ENCODE measurements around the gene SYT12.

SYT12 gene

DNA sequence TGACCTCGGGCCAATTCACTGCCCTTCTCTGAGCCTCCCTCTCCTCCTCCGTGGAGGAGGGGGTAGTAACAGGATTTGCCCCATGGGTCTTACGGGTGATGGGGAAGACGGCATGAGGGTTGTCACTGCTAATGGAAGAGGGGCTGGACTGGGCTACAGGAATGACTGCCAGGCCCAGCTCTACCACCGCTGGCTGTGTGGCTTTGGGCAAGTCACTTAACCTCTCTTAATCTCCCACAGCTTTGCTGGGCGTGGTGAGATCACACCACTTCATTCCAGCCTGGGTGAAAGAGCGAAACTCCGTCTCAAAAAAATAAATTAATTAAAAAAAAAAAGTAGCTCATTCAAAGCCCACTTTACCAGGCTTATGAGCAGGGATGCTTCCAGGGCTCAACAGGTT, 2.8 kb downstream of the SYT12 start:
- FAIRE-seq (no peak), DNase-seq (ENCODE audit: insufficient read length, low spot score) (no peak)
- no peak for TF ChIP-seq POU2F2 (IDR thresholded peaks at IDR 0.05; ENCODE audit: low read depth, low read length)
- no peak for TF ChIP-seq PAX5 (IDR thresholded peaks at IDR 0.05; ENCODE audit: insufficient read depth, low read length, severe bottlenecking)
- TF ChIP-seq POLR2A (IDR thresholded peaks at IDR 0.05; ENCODE audit: low read depth, low read length), result no peak
- TF ChIP-seq SPI1 (IDR thresholded peaks at IDR 0.05; ENCODE audit: low read depth, low read length), result no peak
- no peak for TF ChIP-seq TAF1 (IDR thresholded peaks at IDR 0.05; ENCODE audit: low read depth, low read length)

DNA sequence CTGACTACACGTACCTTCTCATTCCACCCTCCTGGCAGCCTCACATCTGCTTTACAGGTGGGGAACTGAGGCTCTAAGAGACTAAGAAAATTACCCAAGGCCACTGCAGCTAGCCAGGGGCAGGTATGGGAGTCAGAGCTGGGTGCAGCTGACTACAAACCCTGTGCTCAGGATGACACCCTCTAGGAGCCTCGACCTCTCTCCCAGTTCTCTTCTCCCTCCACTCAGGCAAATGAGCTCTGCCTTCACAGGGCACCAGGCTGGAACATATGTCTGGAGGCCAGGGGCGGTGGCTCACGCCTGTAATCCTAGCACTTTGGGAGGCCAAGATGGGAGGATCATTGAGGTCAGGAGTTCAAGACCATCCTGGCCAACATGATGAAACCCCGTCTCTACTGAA, 4.0 kb downstream of the SYT12 start:
- TF ChIP-seq POLR2AphosphoS5 (IDR thresholded peaks at IDR 0.05; ENCODE audit: low read depth, low read length) (no peak), POU2F2 (IDR thresholded peaks at IDR 0.05; ENCODE audit: low read depth, low read length) (no peak), PAX5 (IDR thresholded peaks at IDR 0.05; ENCODE audit: insufficient read depth, low read length, severe bottlenecking) (no peak), POLR2A (IDR thresholded peaks at IDR 0.05; ENCODE audit: low read depth, low read length) (no peak), TAF1 (IDR thresholded peaks at IDR 0.05; ENCODE audit: low read depth, low read length) (no peak), SPI1 (IDR thresholded peaks at IDR 0.05; ENCODE audit: low read depth, low read length) (no peak)
- FAIRE-seq (no peak), DNase-seq (ENCODE audit: insufficient read length, low spot score) (no peak)

DNA sequence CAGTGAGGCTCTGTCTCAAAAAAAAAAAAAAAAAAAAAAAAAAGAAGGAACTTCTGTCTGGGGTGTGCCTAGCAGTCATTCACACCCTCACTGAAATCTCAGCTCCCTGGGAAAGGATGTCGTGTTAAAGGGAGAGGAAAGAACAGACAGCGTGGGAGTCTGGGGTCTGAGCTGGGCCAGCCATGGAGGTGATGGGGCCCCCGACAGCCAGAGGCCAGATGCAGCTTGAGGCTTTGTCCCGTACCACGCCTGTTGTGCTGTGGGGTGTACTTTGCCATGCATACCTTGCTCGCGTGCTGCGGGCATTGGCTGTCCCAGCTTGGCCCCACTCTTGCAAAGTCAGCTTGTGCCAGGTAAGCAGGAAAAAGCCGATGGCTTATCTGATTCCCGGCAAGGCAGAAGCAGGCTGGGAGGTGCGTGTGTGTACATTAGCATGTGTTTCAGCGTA, 4.6 kb downstream of the SYT12 start:
- DNase-seq (ENCODE audit: insufficient read length, low spot score) (no peak), FAIRE-seq (no peak)

DNA sequence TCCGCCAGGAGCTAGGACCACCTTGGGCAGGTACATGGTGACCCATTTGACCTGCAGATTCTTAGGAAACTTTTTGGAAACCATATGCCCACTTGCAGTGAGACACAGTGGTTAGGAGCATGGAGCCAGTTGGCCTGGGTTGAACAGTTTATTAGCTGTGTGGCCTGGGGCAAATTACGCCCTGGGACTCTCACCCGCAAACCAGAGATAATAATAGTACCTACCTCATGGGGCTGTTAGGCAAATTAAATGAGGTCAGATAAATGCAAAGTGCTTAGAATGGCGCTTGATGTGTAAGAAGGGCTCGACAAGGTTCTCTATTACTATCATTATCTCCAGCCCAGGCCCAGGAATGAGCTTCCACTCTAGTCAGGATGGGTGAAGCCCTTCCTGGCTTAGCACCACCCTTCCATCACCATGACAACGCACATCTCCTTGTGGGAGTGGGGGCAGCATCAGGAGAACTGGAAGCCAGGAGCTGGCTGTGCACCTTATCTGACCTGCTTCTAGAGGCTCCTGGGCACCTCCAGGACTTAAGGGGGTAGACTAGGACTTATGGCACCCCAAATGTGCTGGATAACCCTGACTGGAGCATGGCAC, 5.1 kb downstream of the SYT12 start:
- TF ChIP-seq POLR2AphosphoS5 (IDR thresholded peaks at IDR 0.05; ENCODE audit: low read depth, low read length) (no peak), TAF1 (IDR thresholded peaks at IDR 0.05; ENCODE audit: low read depth, low read length) (no peak), POU2F2 (IDR thresholded peaks at IDR 0.05; ENCODE audit: low read depth, low read length) (no peak), SPI1 (IDR thresholded peaks at IDR 0.05; ENCODE audit: low read depth, low read length) (no peak), PAX5 (IDR thresholded peaks at IDR 0.05; ENCODE audit: insufficient read depth, low read length, severe bottlenecking) (no peak), POLR2A (IDR thresholded peaks at IDR 0.05; ENCODE audit: low read depth, low read length) (no peak)
- FAIRE-seq, result peak; percentile 94
- DNase-seq (ENCODE audit: insufficient read length, low spot score), result no peak

More for the DNA sequence above, 4.6 kb downstream of the SYT12 start:
- TF ChIP-seq POLR2AphosphoS5 (IDR thresholded peaks at IDR 0.05; ENCODE audit: low read depth, low read length), result no peak
- TF ChIP-seq TAF1 (IDR thresholded peaks at IDR 0.05; ENCODE audit: low read depth, low read length), result no peak
- no peak for TF ChIP-seq PAX5 (IDR thresholded peaks at IDR 0.05; ENCODE audit: insufficient read depth, low read length, severe bottlenecking)
- TF ChIP-seq POLR2A (IDR thresholded peaks at IDR 0.05; ENCODE audit: low read depth, low read length), result no peak
- no peak for TF ChIP-seq SPI1 (IDR thresholded peaks at IDR 0.05; ENCODE audit: low read depth, low read length)
- TF ChIP-seq POU2F2 (IDR thresholded peaks at IDR 0.05; ENCODE audit: low read depth, low read length), result no peak

DNA sequence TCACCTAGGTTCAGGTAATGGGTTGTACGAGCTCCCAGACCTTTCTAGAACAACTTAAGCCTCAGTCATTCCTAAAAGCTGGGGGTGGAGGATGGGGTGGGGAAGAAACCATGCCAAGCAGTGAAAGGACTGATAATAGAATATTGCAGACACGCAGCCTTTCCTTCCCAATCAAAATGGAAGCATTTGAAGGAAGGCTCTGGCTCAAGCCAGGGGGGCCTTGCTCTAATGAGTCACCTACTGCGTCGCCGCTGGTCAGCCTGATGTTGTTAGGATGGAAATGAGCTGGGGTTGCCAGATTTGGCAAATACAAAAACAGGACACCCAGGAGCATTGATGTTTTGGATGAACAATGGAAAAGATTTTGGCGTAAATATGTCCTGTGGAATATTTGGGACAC, 6.2 kb downstream of the SYT12 start:
- FAIRE-seq, result no peak
- TF ChIP-seq POU2F2 (IDR thresholded peaks at IDR 0.05; ENCODE audit: low read depth, low read length) (no peak), PAX5 (IDR thresholded peaks at IDR 0.05; ENCODE audit: insufficient read depth, low read length, severe bottlenecking) (no peak), POLR2A (IDR thresholded peaks at IDR 0.05; ENCODE audit: low read depth, low read length) (no peak), SPI1 (IDR thresholded peaks at IDR 0.05; ENCODE audit: low read depth, low read length) (no peak), POLR2AphosphoS5 (IDR thresholded peaks at IDR 0.05; ENCODE audit: low read depth, low read length) (no peak)
- no peak for DNase-seq (ENCODE audit: insufficient read length, low spot score)

DNA sequence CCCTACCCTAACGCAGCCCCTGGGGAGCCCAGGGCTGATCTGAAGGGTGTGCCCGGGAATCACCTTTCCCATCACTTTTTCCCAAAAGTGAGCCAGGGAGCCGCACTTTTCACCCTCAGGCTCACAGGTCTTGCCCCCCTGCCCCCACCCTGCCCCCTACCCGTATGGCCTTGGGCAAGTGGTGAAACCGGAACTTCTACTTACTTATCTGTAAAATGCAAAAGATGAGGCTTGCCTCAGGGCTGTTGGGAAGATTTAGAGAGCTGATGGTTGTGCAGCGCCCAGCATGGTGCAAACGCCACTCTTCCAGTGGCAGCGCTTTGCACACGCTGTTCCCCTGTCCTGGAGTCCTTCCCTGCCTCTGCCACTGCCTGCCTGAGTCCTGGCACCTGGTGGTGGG, 8.0 kb downstream of the SYT12 start:
- FAIRE-seq (peak; percentile 80), DNase-seq (ENCODE audit: insufficient read length, low spot score) (no peak)

DNA sequence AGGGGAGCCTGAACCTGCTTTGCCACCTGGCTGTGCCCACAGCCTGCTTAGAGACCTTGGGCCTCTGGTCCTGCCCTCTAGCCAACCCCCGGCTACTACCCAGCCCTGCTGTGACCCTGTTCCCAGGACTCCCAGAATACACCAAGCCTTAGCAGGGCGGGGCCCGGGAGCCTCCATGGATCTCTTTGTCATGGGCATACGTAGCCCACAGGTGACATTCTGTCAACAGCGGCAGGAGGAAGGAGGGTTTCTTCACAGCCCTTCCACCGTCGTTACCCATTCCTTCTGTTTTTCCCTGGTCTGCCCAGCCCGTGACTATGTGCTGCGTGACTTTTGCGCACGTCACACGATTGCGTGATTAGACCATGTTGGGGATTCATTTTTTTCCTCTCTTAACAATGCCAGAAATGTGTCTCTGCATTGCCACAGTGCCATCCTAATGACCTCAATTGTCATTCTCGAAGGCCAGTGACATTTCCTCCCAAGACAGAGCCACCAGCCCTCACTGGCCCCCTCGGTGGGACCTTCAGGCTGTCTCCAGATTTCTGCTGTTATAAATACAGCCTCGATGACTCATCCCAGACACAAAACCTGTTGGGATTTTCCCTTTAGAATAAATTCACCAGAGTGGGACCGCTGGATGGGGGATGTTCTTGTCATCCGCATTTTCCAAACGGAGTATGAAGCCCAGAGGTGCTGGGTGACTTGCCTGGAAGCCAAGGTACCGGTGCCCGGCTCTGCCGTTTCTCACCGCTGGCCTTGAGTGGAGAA, 9.0 kb downstream of the SYT12 start:
- no peak for FAIRE-seq
- no peak for TF ChIP-seq POU2F2 (IDR thresholded peaks at IDR 0.05; ENCODE audit: low read depth, low read length)
- TF ChIP-seq TAF1 (IDR thresholded peaks at IDR 0.05; ENCODE audit: low read depth, low read length), result no peak
- TF ChIP-seq POLR2A (IDR thresholded peaks at IDR 0.05; ENCODE audit: low read depth, low read length), result no peak
- no peak for TF ChIP-seq POLR2AphosphoS5 (IDR thresholded peaks at IDR 0.05; ENCODE audit: low read depth, low read length)
- no peak for TF ChIP-seq SPI1 (IDR thresholded peaks at IDR 0.05; ENCODE audit: low read depth, low read length)
- TF ChIP-seq PAX5 (IDR thresholded peaks at IDR 0.05; ENCODE audit: insufficient read depth, low read length, severe bottlenecking), result no peak
- no peak for DNase-seq (ENCODE audit: insufficient read length, low spot score)

More for the DNA sequence above, 8.0 kb downstream of the SYT12 start:
- TF ChIP-seq SPI1 (IDR thresholded peaks at IDR 0.05; ENCODE audit: low read depth, low read length) (no peak), POU2F2 (IDR thresholded peaks at IDR 0.05; ENCODE audit: low read depth, low read length) (no peak), TAF1 (IDR thresholded peaks at IDR 0.05; ENCODE audit: low read depth, low read length) (no peak), POLR2AphosphoS5 (IDR thresholded peaks at IDR 0.05; ENCODE audit: low read depth, low read length) (no peak), POLR2A (IDR thresholded peaks at IDR 0.05; ENCODE audit: low read depth, low read length) (no peak), PAX5 (IDR thresholded peaks at IDR 0.05; ENCODE audit: insufficient read depth, low read length, severe bottlenecking) (no peak)

DNA sequence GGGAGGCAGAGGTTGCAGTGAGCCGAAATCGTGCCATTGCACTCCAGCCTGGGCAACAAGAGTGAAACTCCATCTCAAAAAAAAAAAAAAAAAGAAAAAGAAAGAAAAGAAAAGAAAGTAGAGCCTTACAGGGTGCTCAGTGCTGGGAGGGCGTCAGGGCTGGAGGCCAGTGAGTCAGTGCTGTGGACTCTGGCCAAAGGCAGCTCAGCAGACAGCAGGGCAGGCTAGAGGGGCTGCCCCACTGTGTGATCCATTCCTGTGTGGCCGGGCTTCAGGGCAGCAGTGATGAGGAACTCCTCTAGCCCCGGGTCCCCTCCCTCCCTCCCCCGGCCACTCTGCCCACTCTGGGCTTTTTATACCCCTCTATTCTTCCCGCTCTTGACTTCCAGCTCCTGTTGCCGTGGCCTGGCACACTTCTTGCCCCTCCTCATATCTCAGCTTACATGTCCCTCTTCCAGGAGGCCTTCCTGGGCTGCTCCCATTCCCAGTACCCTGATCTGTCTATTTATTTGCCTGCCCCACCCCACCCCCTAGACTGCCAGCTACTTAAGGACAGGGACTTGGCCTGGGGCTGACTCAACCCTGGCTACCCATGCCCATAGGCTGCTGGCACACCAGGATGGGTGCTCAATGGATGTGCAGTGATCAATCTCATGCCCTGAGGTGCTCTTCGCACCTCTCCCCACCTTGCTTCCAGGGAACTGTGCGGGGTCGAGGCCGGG, 10.1 kb downstream of the SYT12 start:
- FAIRE-seq (no peak), DNase-seq (ENCODE audit: insufficient read length, low spot score) (no peak)
- TF ChIP-seq POLR2AphosphoS5 (IDR thresholded peaks at IDR 0.05; ENCODE audit: low read depth, low read length) (no peak), POLR2A (IDR thresholded peaks at IDR 0.05; ENCODE audit: low read depth, low read length) (no peak), POU2F2 (IDR thresholded peaks at IDR 0.05; ENCODE audit: low read depth, low read length) (no peak), PAX5 (IDR thresholded peaks at IDR 0.05; ENCODE audit: insufficient read depth, low read length, severe bottlenecking) (no peak), TAF1 (IDR thresholded peaks at IDR 0.05; ENCODE audit: low read depth, low read length) (no peak), SPI1 (IDR thresholded peaks at IDR 0.05; ENCODE audit: low read depth, low read length) (no peak)

DNA sequence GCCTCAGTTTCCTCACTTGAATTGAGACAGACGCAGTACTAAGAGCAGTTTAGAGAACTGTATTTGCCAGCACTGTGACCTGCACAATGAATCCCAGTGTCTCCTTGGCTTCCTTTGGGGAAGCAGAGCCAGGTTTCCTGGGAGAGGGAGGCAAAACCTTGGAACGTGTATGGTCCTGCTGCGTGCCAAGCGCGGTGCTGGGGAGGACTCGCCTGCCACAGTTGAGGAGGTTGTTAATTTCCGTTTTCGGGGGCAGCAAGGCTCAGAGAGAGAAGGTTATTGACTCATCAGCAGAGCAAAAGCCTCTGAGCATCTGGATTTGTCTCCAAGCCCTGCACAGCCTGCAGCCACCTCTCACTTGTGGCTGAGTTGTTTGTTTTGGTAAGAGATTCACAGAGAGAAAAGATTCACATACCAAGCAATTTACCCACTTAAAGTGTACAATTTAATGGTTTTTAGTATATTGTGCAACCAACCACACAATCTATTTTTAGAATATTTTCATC, 10.8 kb downstream of the SYT12 start:
- no peak for FAIRE-seq
- no peak for DNase-seq (ENCODE audit: insufficient read length, low spot score)

More for the DNA sequence above, 10.8 kb downstream of the SYT12 start:
- TF ChIP-seq TAF1 (IDR thresholded peaks at IDR 0.05; ENCODE audit: low read depth, low read length), result no peak
- TF ChIP-seq POU2F2 (IDR thresholded peaks at IDR 0.05; ENCODE audit: low read depth, low read length), result no peak
- no peak for TF ChIP-seq POLR2AphosphoS5 (IDR thresholded peaks at IDR 0.05; ENCODE audit: low read depth, low read length)
- no peak for TF ChIP-seq SPI1 (IDR thresholded peaks at IDR 0.05; ENCODE audit: low read depth, low read length)
- TF ChIP-seq PAX5 (IDR thresholded peaks at IDR 0.05; ENCODE audit: insufficient read depth, low read length, severe bottlenecking), result no peak
- no peak for TF ChIP-seq POLR2A (IDR thresholded peaks at IDR 0.05; ENCODE audit: low read depth, low read length)

Data from GM12891 (cell line).